Measurements from ENCODE around the gene HOXA4.

Gene HOXA4

DNA sequence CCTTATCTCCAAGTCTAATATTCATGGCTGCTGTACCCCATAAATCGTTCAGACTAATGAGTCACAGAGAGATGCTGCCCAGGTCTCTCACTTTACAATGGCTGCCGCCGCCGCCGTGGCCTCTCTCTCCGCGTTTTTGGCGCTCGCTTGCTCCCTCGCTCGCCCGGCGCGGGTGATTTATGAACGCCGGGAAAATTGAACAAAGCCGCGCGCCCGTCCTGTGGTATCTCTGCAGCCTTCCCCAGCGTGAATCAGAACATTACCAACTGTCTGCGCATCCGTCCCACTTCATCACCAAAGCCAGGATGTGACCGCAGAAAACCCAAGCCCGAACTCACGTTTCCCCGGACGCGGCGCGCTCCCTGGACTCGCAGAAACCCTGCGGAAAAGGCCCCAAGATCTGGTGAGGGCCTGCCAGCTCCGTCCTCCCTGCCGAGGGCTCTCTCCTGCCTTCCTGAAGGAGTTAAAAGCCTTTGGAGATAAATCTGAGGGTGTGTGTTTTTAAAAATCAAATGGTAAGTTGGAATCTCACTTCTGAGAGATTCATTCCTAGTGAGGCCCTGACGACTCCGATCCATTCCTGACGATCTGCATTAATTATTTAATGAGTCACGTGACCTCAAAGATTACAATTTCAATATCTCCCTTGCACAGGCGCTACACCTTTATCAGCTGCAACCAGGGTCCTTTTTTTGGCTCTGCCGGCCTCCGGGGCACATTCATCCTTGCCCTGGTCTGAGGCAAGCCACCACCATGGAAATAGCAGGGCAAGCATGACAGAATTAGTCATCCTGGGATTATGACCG lies 6.3 kb downstream of the HOXA4 start:
- no peak for FAIRE-seq
- no peak for DNase-seq (ENCODE audit: insufficient read length, low spot score)
- TF ChIP-seq, protein P1, sequence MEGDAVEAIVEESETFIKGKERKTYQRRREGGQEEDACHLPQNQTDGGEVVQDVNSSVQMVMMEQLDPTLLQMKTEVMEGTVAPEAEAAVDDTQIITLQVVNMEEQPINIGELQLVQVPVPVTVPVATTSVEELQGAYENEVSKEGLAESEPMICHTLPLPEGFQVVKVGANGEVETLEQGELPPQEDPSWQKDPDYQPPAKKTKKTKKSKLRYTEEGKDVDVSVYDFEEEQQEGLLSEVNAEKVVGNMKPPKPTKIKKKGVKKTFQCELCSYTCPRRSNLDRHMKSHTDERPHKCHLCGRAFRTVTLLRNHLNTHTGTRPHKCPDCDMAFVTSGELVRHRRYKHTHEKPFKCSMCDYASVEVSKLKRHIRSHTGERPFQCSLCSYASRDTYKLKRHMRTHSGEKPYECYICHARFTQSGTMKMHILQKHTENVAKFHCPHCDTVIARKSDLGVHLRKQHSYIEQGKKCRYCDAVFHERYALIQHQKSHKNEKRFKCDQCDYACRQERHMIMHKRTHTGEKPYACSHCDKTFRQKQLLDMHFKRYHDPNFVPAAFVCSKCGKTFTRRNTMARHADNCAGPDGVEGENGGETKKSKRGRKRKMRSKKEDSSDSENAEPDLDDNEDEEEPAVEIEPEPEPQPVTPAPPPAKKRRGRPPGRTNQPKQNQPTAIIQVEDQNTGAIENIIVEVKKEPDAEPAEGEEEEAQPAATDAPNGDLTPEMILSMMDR (IDR thresholded peaks at IDR 0.05; ENCODE audit: insufficient read depth, missing control alignments): no peak

DNA sequence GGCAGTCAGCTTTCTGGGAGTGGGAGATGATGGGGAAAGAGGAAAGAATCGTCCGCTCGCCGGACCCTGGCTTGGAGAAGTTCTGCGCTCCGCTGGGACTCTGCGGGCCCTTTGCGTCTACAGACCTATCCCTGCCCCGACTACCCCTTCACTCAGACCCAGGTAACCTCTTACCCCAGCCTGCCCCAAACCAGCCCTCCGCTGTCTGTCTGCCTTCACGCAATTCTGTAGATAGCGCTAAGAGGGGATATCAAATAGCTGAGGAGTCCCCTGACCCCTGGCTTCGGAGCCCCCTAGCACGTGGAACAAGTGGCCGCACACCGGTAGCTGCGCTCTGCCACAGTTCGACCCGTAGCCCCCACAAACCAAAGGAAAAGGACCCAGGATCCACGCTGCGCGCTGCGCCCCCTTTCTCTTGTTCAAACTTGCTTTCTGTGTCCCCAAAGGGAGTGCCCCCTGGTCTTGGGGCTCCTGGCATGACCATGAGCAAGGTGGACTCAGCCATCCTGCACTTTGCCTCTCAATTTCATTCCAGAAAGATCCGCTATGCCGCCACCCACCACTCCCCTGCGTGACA lies 7.0 kb downstream of the HOXA4 start:
- TF ChIP-seq, protein P1 (IDR thresholded peaks at IDR 0.05; ENCODE audit: insufficient read depth, missing control alignments): no peak
- DNase-seq (ENCODE audit: insufficient read length, low spot score) (no peak), FAIRE-seq (no peak)

DNA sequence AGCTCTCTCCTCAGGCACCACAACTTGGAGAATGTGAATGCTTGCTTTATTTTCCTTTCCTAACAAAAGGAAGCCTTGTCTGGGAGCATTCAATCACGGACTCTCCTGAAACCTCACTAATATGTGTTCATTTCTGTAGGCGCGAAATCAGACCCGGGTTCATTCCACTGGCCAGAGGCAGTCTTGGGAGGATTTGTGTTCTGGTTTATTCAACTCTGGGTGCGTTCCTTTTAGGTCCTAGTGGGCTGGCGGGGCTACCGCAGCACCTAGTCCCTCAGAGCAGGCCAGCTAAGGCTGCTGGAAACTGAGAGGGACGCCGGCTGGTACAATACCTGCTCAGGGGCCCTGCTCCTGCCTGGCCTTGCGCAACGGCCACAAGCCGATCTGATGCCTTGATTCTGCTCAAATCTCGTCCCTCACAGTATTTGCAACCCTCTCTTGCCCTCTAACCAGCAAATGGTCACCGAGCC lies 7.5 kb downstream of the HOXA4 start:
- FAIRE-seq (no peak), DNase-seq (ENCODE audit: insufficient read length, low spot score) (no peak)
- TF ChIP-seq, protein P1 (IDR thresholded peaks at IDR 0.05; ENCODE audit: insufficient read depth, missing control alignments): no peak

DNA sequence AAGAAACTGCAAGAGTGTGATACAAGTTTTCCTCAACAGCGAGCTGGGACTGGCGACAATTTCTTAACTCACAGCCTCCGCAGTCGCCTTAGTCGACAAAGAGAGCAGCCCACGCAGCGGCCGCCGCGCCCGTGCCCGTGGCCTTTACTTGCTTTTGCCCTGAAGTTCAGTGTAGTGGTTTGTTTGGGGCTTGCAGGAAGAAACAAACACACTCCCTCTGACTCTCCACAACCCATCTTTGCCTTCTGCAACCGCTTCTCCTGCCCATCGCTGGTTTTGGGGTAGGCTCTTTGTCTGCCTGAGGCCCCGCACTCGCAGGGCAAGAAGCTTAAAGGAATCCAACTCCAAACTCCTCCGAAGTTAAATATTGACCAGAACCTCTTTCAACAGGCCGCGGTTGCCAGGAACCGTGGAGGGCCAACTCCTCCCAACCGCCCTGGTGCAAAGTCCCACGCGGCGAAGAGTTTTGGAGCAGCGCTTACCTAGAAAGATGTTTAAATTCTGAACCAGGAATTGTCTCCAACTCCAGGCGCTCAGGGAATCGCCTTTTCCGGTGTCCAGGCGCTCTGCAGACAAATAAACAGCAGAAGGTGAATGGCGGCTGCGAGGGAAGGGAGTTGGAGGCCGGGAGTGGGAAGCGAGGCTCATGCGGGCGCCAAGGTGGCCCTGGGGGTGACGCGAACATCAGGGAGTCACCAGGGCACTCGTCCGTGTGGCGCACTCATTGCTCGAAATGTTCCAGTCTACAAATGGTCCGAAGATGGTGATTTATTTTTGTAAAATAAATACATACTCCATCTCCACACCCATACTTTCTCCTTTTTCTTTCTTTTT lies 8.3 kb downstream of the HOXA4 start:
- FAIRE-seq (no peak), DNase-seq (ENCODE audit: insufficient read length, low spot score) (no peak)
- TF ChIP-seq, protein P1 (IDR thresholded peaks at IDR 0.05; ENCODE audit: insufficient read depth, missing control alignments): no peak

DNA sequence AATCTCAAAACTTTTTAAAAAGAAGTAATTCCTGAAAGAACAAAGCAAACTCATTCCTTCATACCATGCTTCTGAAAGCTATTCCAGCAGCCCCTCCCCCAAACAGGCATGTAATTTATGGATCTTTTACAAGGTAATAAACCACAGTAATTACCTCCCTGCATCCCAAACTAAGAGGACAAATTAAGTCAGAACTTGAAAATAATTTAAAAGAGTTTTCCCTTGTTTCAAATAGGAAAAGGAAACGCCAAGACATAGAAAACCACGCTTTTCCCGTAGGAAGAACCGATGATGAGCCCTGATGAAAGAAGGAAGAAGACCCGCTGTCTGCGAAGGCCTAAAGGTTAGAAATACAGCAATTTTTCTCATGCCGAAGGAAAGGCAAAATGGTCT lies 8.9 kb downstream of the HOXA4 start:
- DNase-seq (ENCODE audit: insufficient read length, low spot score) (no peak), FAIRE-seq (no peak)
- TF ChIP-seq, protein P1 (IDR thresholded peaks at IDR 0.05; ENCODE audit: insufficient read depth, missing control alignments): no peak

DNA sequence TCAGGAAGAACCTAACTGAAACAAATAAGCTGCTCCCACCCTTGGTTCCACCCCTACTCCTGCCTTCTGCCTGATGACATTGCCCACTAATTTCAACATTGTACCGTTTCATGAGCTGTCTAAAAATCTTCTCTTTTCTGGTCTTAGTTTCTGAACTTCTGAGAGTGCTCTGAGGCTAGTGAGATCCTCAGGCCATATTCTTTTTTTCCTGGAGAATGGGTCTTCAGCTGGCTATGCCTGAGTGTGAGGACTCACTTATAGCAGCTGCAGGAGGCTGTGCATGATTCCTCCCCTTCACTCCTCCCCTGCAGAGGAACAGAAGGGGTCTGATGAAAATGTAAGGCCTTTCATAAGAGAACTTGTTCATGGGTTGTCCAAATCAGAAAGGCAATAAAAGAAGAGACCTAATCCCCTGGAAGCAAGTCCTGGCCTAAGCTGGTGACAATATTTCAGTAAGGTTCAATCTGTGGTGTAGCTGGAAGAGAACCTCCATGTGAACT lies 11.1 kb downstream of the HOXA4 start:
- DNase-seq (ENCODE audit: insufficient read length, low spot score) (no peak), FAIRE-seq (no peak)
- TF ChIP-seq, protein P1 (IDR thresholded peaks at IDR 0.05; ENCODE audit: insufficient read depth, missing control alignments): no peak

Data from D721Med (cell line).